AG04450 (cell line): ENCODE data around the gene POU6F1. TPM values are rescaled to one million over a fixed set of nuclear protein-coding genes. Genes with fewer than 3 reads are reported as not detected.

Experiments used
- CTCF ChIA-PET: fragments of 300-600, 350-600 bp; formaldehyde crosslinking; extraction: SDS; loops from one replicate; lab custom pipeline; 2022; ENCODE audit warnings: antibody characterized with exemption, inconsistent platforms; lab: Charles Lee
- POLR2A ChIA-PET: fragments of 350-600 bp; formaldehyde crosslinking; extraction: SDS; loops from one replicate; lab custom pipeline; 2021; ENCODE audit warnings: antibody characterized with exemption, inconsistent platforms; lab: Yijun Ruan, JAX
- DNase-seq: peaks from one replicate; pipeline ENCODE4 v3.0.0-alpha.2; 2011; ENCODE audit warnings: low read depth, low spot score
- H3K27ac ChIP-seq: one replicate; pipeline ENCODE4 v1.5.1; 2012; ENCODE audit warnings: low read depth, low read length, control low read depth
- H3K27me3 ChIP-seq: one replicate; pipeline ENCODE4 v1.6.0; 2012; ENCODE audit warnings: low read length; ENCODE audit not compliant: control insufficient read depth, insufficient read depth
- H3K4me3 ChIP-seq: 2 replicates; pipeline ENCODE4 v1.5.1; 2011; ENCODE audit warnings: mild to moderate bottlenecking, low read depth, low read length, control low read depth
- H3K9me3 ChIP-seq: 2 replicates; pipeline ENCODE4 v1.5.1; 2012; ENCODE audit warnings: low read length; ENCODE audit not compliant: control insufficient read depth, insufficient read depth
- polyA plus RNA-seq: library from polyadenylated mRNA; depleted of rRNA; stranded (reverse); fragments of >200 nt; gene quantifications from 2 replicates; pipeline ENCODE4 v1.2.3, GENCODE V29; 2011
- TF ChIP-seq, protein P1 (sequence below): IDR thresholded peaks from 2 replicates; pipeline ENCODE4 v1.5.1; 2011; ENCODE audit warnings: low read depth, low read length, control low read depth, inconsistent platforms

The POU6F1 gene
- polyA plus RNA-seq, 1 experiment, result 3.1 TPM

DNA sequence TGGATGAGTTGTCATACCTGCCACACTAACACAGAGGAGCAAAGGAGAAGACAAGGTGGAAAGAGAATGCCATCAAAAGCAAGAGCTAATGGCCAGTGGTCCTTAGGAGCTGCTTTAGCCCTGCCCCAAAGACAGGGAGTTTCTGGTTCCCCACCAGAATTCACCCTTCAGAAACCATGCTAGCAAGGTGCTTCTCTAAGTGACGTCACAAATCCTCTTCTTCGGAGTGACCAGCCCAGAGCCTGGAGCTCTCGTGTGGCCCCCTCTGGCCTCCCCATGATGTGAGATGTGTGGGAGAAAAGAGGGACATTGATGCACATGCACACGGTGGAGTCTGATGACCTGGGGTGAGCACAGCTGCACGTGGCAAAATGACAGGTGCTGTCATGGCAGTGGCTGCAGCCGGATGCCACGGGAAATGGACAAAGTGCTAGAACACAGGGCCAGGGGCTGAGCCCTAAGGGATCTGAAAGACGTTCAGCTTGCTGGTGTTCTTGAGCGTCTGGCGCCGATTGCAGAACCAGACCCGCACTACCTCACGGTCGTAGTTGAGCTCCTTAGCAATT lies 28.0 kb downstream of the POU6F1 start:
- ChIA-PET CTCF (no interaction called here), POLR2A (no interaction called here)
- no peak for DNase-seq
- TF ChIP-seq, protein P1, sequence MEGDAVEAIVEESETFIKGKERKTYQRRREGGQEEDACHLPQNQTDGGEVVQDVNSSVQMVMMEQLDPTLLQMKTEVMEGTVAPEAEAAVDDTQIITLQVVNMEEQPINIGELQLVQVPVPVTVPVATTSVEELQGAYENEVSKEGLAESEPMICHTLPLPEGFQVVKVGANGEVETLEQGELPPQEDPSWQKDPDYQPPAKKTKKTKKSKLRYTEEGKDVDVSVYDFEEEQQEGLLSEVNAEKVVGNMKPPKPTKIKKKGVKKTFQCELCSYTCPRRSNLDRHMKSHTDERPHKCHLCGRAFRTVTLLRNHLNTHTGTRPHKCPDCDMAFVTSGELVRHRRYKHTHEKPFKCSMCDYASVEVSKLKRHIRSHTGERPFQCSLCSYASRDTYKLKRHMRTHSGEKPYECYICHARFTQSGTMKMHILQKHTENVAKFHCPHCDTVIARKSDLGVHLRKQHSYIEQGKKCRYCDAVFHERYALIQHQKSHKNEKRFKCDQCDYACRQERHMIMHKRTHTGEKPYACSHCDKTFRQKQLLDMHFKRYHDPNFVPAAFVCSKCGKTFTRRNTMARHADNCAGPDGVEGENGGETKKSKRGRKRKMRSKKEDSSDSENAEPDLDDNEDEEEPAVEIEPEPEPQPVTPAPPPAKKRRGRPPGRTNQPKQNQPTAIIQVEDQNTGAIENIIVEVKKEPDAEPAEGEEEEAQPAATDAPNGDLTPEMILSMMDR, result no peak
- no peak overlapping the region for H3K4me3 ChIP-seq
- no peaks in the 10 kb centered on the region for H3K27me3 ChIP-seq
- no peaks in the 10 kb centered on the region for H3K9me3 ChIP-seq
- H3K27ac ChIP-seq, result no peak overlapping the region

DNA sequence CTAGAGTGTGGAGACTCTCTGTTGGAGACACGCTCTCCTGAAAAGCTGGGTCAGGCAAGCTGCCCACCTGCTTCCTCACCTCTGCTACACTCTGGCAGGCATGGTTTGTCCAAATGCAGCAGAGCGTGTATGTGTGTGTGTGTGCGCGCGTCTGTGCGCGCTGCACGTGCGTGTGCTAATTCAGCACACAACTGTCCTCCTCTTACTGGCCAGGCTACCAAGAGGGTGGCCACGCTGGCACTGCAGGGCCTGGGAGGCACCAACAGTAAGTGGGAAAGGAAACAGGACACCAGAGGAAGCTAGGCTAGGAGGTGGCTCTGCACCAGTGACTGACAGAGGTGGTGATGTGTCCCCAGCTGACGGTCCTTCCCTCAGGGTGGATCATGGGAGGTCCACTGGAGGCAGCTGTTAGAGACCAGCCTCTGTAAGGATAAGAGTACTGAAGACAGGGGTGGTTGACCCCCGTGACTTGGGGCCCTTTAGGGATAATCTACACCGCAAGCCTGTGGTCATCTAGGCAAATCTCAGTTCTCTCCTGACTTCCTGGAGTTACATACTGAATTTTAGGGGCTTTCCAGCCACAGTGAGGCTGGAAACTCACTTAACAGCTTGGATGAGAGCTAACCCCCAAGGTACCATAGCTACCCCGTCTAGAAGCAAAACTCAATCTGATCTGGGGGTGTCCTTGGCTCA lies 29.4 kb downstream of the POU6F1 start:
- POLR2A ChIA-PET, result interaction anchor here (0.5 to 0.6 kb wide), 2 partner anchors 13 to 105 kb away, joined by 3 read pairs; no protein-coding TSS in a partner anchor
- H3K27ac ChIP-seq, result no peak overlapping the region
- no peaks in the 10 kb centered on the region for H3K27me3 ChIP-seq
- no peak for DNase-seq
- TF ChIP-seq, protein P1, result no peak
- H3K9me3 ChIP-seq, result no peaks in the 10 kb centered on the region
- CTCF ChIA-PET, result no interaction called here
- H3K4me3 ChIP-seq, result no peak overlapping the region

DNA sequence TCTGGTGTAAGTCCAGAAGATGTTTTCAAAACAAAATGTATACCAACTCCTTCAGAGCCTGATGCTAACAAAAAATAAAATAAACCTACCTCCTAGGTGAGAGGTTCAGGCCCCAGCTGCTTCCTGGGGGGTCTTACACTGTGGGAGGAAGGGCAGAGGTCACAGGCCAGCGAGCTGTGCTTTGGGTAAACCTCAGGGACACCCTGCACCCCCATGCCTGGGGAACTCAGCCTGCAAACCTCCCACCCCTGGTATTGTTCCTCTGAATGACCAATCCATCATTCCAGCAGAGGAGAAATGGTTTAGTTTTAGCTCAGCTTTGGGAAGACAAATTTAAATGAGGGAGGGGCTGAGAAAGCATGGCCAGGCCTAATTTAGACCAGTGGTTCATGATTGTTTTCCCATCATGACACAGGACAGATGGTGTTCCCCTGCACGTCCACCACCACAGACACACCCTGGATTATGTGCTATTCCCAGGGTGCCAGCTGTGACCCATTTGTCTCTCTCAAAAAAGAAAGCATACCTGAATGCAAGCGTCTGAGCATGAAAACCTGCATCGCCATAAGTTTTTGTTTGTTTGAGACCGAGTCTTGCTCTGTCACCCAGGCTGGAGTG lies 30.4 kb downstream of the POU6F1 start:
- ChIA-PET POLR2A (no interaction called here), CTCF (no interaction called here)
- no peaks in the 10 kb centered on the region for H3K9me3 ChIP-seq
- no peak overlapping the region for H3K27ac ChIP-seq
- no peaks in the 10 kb centered on the region for H3K27me3 ChIP-seq
- no peak overlapping the region for H3K4me3 ChIP-seq
- DNase-seq, result no peak
- TF ChIP-seq, protein P1, result no peak

DNA sequence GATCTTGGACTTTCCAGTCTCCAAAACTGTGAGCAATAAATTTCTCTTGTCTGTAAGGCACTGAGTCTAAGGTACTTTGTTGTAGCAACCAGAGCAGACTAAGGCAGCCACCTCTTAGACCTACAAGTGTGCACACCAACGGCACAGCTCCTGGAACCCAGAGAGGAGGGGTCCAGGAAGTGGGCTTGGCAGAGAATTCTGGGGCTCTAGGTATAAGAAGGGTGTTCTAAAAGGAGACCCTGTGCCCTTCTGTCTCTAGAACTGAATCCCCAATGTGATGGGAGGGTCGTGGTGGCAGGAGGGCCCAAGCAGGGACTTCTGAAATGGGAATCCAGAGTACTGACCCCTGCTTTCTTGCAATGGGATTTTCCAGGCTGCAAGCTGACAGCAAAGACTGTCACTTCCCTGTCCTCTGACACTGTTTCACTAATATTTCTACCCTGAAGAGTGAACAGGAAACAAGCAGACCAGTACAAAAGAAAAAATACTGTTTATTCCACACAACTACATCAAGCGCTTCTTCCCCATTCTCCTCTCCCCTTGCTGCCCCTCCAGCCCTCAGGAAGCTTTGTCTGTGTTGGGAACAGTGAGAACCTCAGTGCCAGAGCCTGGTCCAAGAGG lies 31.3 kb downstream of the POU6F1 start:
- DNase-seq, result no peak
- no peaks in the 10 kb centered on the region for H3K27me3 ChIP-seq
- no peak overlapping the region for H3K27ac ChIP-seq
- H3K4me3 ChIP-seq, result no peak overlapping the region
- TF ChIP-seq, protein P1, result no peak
- ChIA-PET CTCF (no interaction called here), POLR2A (interaction anchor here (0.6 kb wide), 1 partner anchor 115 kb away, joined by 3 read pairs; no protein-coding TSS in a partner anchor)
- H3K9me3 ChIP-seq, result no peaks in the 10 kb centered on the region
